ENCODE results near the gene PRKD1.

Gene PRKD1

GRCh38 chr14:29618323-29619067, 309.2 kb downstream of the PRKD1 start:
- Histone ChIP-seq H3K4me1 (ENCODE audit: control insufficient read depth, insufficient read depth, low read length) (no peaks in the 10 kb centered on the region), H3K36me3 (ENCODE audit: control insufficient read depth, insufficient read depth, low read length) (no peaks in the 10 kb centered on the region), H3K4me3 (ENCODE audit: low read depth, low read length) (no peak overlapping the region), H3K9ac (ENCODE audit: low read depth, low read length) (no peak overlapping the region), H3K27me3 (ENCODE audit: control insufficient read depth, insufficient read depth, low read length) (no peaks in the 10 kb centered on the region), H3K9me3 (ENCODE audit: control insufficient read depth, insufficient read depth, low read length) (no peaks in the 10 kb centered on the region)

GRCh38 chr14:29616922-29617321, 310.7 kb downstream of the PRKD1 start:
- Histone ChIP-seq H3K27me3 (ENCODE audit: control insufficient read depth, insufficient read depth, low read length) (no peaks in the 10 kb centered on the region), H3K4me1 (ENCODE audit: control insufficient read depth, insufficient read depth, low read length) (no peaks in the 10 kb centered on the region), H3K9me3 (ENCODE audit: control insufficient read depth, insufficient read depth, low read length) (no peaks in the 10 kb centered on the region), H3K9ac (ENCODE audit: low read depth, low read length) (no peak overlapping the region), H3K4me3 (ENCODE audit: low read depth, low read length) (no peak overlapping the region), H3K36me3 (ENCODE audit: control insufficient read depth, insufficient read depth, low read length) (no peaks in the 10 kb centered on the region)

GRCh38 chr14:29608861-29609260, 318.8 kb downstream of the PRKD1 start:
- no peaks in the 10 kb centered on the region for H3K36me3 ChIP-seq (ENCODE audit: control insufficient read depth, insufficient read depth, low read length)
- H3K9ac ChIP-seq (ENCODE audit: low read depth, low read length), result no peak overlapping the region
- no peak overlapping the region for H3K4me3 ChIP-seq (ENCODE audit: low read depth, low read length)
- H3K9me3 ChIP-seq (ENCODE audit: control insufficient read depth, insufficient read depth, low read length), result no peaks in the 10 kb centered on the region
- H3K27me3 ChIP-seq (ENCODE audit: control insufficient read depth, insufficient read depth, low read length), result no peaks in the 10 kb centered on the region
- peaks cover 9% of the 10 kb centered on the region for H3K4me1 ChIP-seq (ENCODE audit: control insufficient read depth, insufficient read depth, low read length)

GRCh38 chr14:29607169-29607568, 320.5 kb downstream of the PRKD1 start:
- H3K4me1 ChIP-seq (ENCODE audit: control insufficient read depth, insufficient read depth, low read length), result peaks cover 9% of the 10 kb centered on the region
- H3K27me3 ChIP-seq (ENCODE audit: control insufficient read depth, insufficient read depth, low read length), result no peaks in the 10 kb centered on the region
- H3K36me3 ChIP-seq (ENCODE audit: control insufficient read depth, insufficient read depth, low read length), result no peaks in the 10 kb centered on the region
- no peaks in the 10 kb centered on the region for H3K9me3 ChIP-seq (ENCODE audit: control insufficient read depth, insufficient read depth, low read length)
- no peak overlapping the region for H3K4me3 ChIP-seq (ENCODE audit: low read depth, low read length)
- no peak overlapping the region for H3K9ac ChIP-seq (ENCODE audit: low read depth, low read length)

- Histone ChIP-seq H3K27me3 (ENCODE audit: control insufficient read depth, insufficient read depth, low read length) (no peaks in the 10 kb centered on the region), H3K4me1 (ENCODE audit: control insufficient read depth, insufficient read depth, low read length) (peaks cover 9% of the 10 kb centered on the region), H3K4me3 (ENCODE audit: low read depth, low read length) (no peak overlapping the region), H3K36me3 (ENCODE audit: control insufficient read depth, insufficient read depth, low read length) (no peaks in the 10 kb centered on the region), H3K9me3 (ENCODE audit: control insufficient read depth, insufficient read depth, low read length) (no peaks in the 10 kb centered on the region), H3K9ac (ENCODE audit: low read depth, low read length) (no peak overlapping the region)
Observed at GRCh38 chr14:29603696-29604095, 324.0 kb downstream of the PRKD1 start.

GRCh38 chr14:29601616-29602015, 326.0 kb downstream of the PRKD1 start:
- peaks cover 5% of the 10 kb centered on the region for H3K4me1 ChIP-seq (ENCODE audit: control insufficient read depth, insufficient read depth, low read length)
- H3K36me3 ChIP-seq (ENCODE audit: control insufficient read depth, insufficient read depth, low read length), result no peaks in the 10 kb centered on the region

GRCh38 chr14:29587761-29588470, 339.7 kb downstream of the PRKD1 start:
- Histone ChIP-seq H3K4me3 (ENCODE audit: low read depth, low read length) (no peak overlapping the region), H3K27me3 (ENCODE audit: control insufficient read depth, insufficient read depth, low read length) (no peaks in the 10 kb centered on the region), H3K9me3 (ENCODE audit: control insufficient read depth, insufficient read depth, low read length) (no peaks in the 10 kb centered on the region)

More at GRCh38 chr14:29601616-29602015, 326.0 kb downstream of the PRKD1 start:
- no peak overlapping the region for H3K9ac ChIP-seq (ENCODE audit: low read depth, low read length)
- H3K9me3 ChIP-seq (ENCODE audit: control insufficient read depth, insufficient read depth, low read length), result no peaks in the 10 kb centered on the region
- no peak overlapping the region for H3K4me3 ChIP-seq (ENCODE audit: low read depth, low read length)
- H3K27me3 ChIP-seq (ENCODE audit: control insufficient read depth, insufficient read depth, low read length), result no peaks in the 10 kb centered on the region

GRCh38 chr14:29587046-29587445, 340.6 kb downstream of the PRKD1 start:
- H3K4me3 ChIP-seq (ENCODE audit: low read depth, low read length), result no peak overlapping the region
- no peak overlapping the region for H3K9ac ChIP-seq (ENCODE audit: low read depth, low read length)
- peaks cover 4% of the 10 kb centered on the region for H3K4me1 ChIP-seq (ENCODE audit: control insufficient read depth, insufficient read depth, low read length)
- H3K27me3 ChIP-seq (ENCODE audit: control insufficient read depth, insufficient read depth, low read length), result no peaks in the 10 kb centered on the region
- H3K9me3 ChIP-seq (ENCODE audit: control insufficient read depth, insufficient read depth, low read length), result no peaks in the 10 kb centered on the region
- H3K36me3 ChIP-seq (ENCODE audit: control insufficient read depth, insufficient read depth, low read length), result no peaks in the 10 kb centered on the region

More at GRCh38 chr14:29587761-29588470, 339.7 kb downstream of the PRKD1 start:
- no peak overlapping the region for H3K9ac ChIP-seq (ENCODE audit: low read depth, low read length)
- H3K4me1 ChIP-seq (ENCODE audit: control insufficient read depth, insufficient read depth, low read length), result peaks cover 4% of the 10 kb centered on the region
- H3K36me3 ChIP-seq (ENCODE audit: control insufficient read depth, insufficient read depth, low read length), result no peaks in the 10 kb centered on the region

GRCh38 chr14:29584992-29585391, 342.7 kb downstream of the PRKD1 start:
- no peak overlapping the region for H3K9ac ChIP-seq (ENCODE audit: low read depth, low read length)

GRCh38 chr14:29580763-29581162, 346.9 kb downstream of the PRKD1 start:
- Histone ChIP-seq H3K9ac (ENCODE audit: low read depth, low read length) (no peak overlapping the region), H3K27me3 (ENCODE audit: control insufficient read depth, insufficient read depth, low read length) (no peaks in the 10 kb centered on the region), H3K36me3 (ENCODE audit: control insufficient read depth, insufficient read depth, low read length) (no peaks in the 10 kb centered on the region), H3K9me3 (ENCODE audit: control insufficient read depth, insufficient read depth, low read length) (no peaks in the 10 kb centered on the region), H3K4me1 (ENCODE audit: control insufficient read depth, insufficient read depth, low read length) (peaks cover 4% of the 10 kb centered on the region), H3K4me3 (ENCODE audit: low read depth, low read length) (no peak overlapping the region)

More at GRCh38 chr14:29584992-29585391, 342.7 kb downstream of the PRKD1 start:
- H3K4me3 ChIP-seq (ENCODE audit: low read depth, low read length), result no peak overlapping the region
- no peaks in the 10 kb centered on the region for H3K36me3 ChIP-seq (ENCODE audit: control insufficient read depth, insufficient read depth, low read length)
- H3K4me1 ChIP-seq (ENCODE audit: control insufficient read depth, insufficient read depth, low read length), result peaks cover 4% of the 10 kb centered on the region
- no peaks in the 10 kb centered on the region for H3K27me3 ChIP-seq (ENCODE audit: control insufficient read depth, insufficient read depth, low read length)
- no peaks in the 10 kb centered on the region for H3K9me3 ChIP-seq (ENCODE audit: control insufficient read depth, insufficient read depth, low read length)

GRCh38 chr14:29579838-29580237, 347.8 kb downstream of the PRKD1 start:
- no peaks in the 10 kb centered on the region for H3K9me3 ChIP-seq (ENCODE audit: control insufficient read depth, insufficient read depth, low read length)
- no peak overlapping the region for H3K4me3 ChIP-seq (ENCODE audit: low read depth, low read length)
- H3K9ac ChIP-seq (ENCODE audit: low read depth, low read length), result no peak overlapping the region
- no peaks in the 10 kb centered on the region for H3K27me3 ChIP-seq (ENCODE audit: control insufficient read depth, insufficient read depth, low read length)
- H3K4me1 ChIP-seq (ENCODE audit: control insufficient read depth, insufficient read depth, low read length), result peaks cover 2% of the 10 kb centered on the region
- H3K36me3 ChIP-seq (ENCODE audit: control insufficient read depth, insufficient read depth, low read length), result no peaks in the 10 kb centered on the region

- Histone ChIP-seq H3K9me3 (ENCODE audit: control insufficient read depth, insufficient read depth, low read length) (no peaks in the 10 kb centered on the region), H3K27me3 (ENCODE audit: control insufficient read depth, insufficient read depth, low read length) (no peaks in the 10 kb centered on the region), H3K9ac (ENCODE audit: low read depth, low read length) (no peak overlapping the region), H3K4me3 (ENCODE audit: low read depth, low read length) (no peak overlapping the region), H3K36me3 (ENCODE audit: control insufficient read depth, insufficient read depth, low read length) (no peaks in the 10 kb centered on the region), H3K4me1 (ENCODE audit: control insufficient read depth, insufficient read depth, low read length) (no peaks in the 10 kb centered on the region)
Observed at GRCh38 chr14:29576927-29577326, 350.7 kb downstream of the PRKD1 start.
